Kidney (tissue), 14 donors: ENCODE results near the gene KCNQ1. TPM values are rescaled to one million over a fixed set of nuclear protein-coding genes. Genes with fewer than 3 reads are reported as not detected.
A peak's percentile ranks its signal among the peaks of the same experiment; 100 is the strongest.

ENCODE experiments used
- DNase-seq, 5 donors: peaks; one replicate each; pipeline ENCODE4 v3.0.0-alpha.2; 2013 to 2020
- FAIRE-seq: peaks from 2 replicates; lab custom pipeline; 2012; peaks lifted over from hg19 to GRCh38; lab: Jason Lieb, UNC
- H3K27ac ChIP-seq, 2 donors: one replicate each; pipeline ENCODE4 v1.7.0; 2013; ENCODE audit warnings: low read depth in 2 of 2, low read length in 2 of 2, inconsistent platforms in 1 of 2
- H3K27me3 ChIP-seq: one replicate; pipeline ENCODE4 v1.7.1; 2013; ENCODE audit warnings: low read length, inconsistent platforms; ENCODE audit not compliant: control insufficient read depth, insufficient read depth
- H3K36me3 ChIP-seq, 3 donors: one replicate each; pipeline versions ENCODE4 v1.7.0 to v1.7.1; 2013; ENCODE audit warnings: low read length in 3 of 3, control low read depth in 1 of 3, inconsistent platforms in 1 of 3; ENCODE audit not compliant: insufficient read depth in 3 of 3, control insufficient read depth in 2 of 3
- H3K4me1 ChIP-seq, 3 donors: one replicate each; pipeline versions ENCODE4 v1.7.0 to v1.7.1; 2013; ENCODE audit warnings: low read length in 3 of 3, inconsistent platforms in 1 of 3, low read depth in 1 of 3; ENCODE audit not compliant: control insufficient read depth in 2 of 3, insufficient read depth in 2 of 3
- H3K4me3 ChIP-seq, 3 donors: one replicate each; pipeline versions ENCODE4 v1.7.0 to v1.8.1; 2013; ENCODE audit warnings: low read length in 3 of 3, control low read depth in 1 of 3, inconsistent platforms in 1 of 3
- H3K9ac ChIP-seq, 3 donors: one replicate each; pipeline versions ENCODE4 v1.7.0 to v1.7.1; 2013; ENCODE audit warnings: low read length in 3 of 3, control low read depth in 1 of 3, inconsistent platforms in 1 of 3
- H3K9me3 ChIP-seq, 3 donors: one replicate each; pipeline versions ENCODE4 v1.7.0 to v1.7.1; 2013; ENCODE audit warnings: low read length in 3 of 3, control low read depth in 1 of 3, inconsistent platforms in 1 of 3; ENCODE audit not compliant: control insufficient read depth in 2 of 3, insufficient read depth in 1 of 3
- intact Hi-C: fragments of 100-400 bp; cut with DNase I; formaldehyde crosslinking; loops from one replicate; pipeline ENCODE4 v1.11.1; 2022
- polyA plus RNA-seq: library from polyadenylated mRNA; stranded (reverse); fragments of 350-450 nt; fragmentation: Illumina TruSeq; extraction: RNeasy Lipid Tissue Mini Kit (QIAGEN cat#74804); gene quantifications from one replicate; pipeline ENCODE4 v1.2.3, GENCODE V29; 2014; ENCODE audit warnings: low read depth, low replicate concordance; ENCODE audit not compliant: insufficient read depth
- total RNA-seq: library from RNA; stranded (reverse); fragmentation: NEBNext Ultra II Directional; extraction: Animal tissue kit (Norgen Biotek cat#: 25700); gene quantifications from one replicate; pipeline ENCODE4 v1.2.1, GENCODE V29; 2021
- TF ChIP-seq, protein P1 (sequence below): IDR thresholded peaks from 3 replicates; pipeline ENCODE4 v1.5.1; 2012; ENCODE audit warnings: mild to moderate bottlenecking, moderate library complexity, borderline replicate concordance; ENCODE audit not compliant: insufficient read depth; ENCODE audit errors: extremely low read depth
- donor health status: control.
- donor health status: control.
- donor health status: control.
- donor health status: control.
- donor health status: control.
- donor health status: DM: yes; HTN: yes; CAD: no.
- donor health status: Normal renal cell carcinoma (clear cell type).

The KCNQ1 gene
- total and polyA plus RNA-seq, 2 donors from 2014 or later: 45.5 to 49.4 TPM

DNA sequence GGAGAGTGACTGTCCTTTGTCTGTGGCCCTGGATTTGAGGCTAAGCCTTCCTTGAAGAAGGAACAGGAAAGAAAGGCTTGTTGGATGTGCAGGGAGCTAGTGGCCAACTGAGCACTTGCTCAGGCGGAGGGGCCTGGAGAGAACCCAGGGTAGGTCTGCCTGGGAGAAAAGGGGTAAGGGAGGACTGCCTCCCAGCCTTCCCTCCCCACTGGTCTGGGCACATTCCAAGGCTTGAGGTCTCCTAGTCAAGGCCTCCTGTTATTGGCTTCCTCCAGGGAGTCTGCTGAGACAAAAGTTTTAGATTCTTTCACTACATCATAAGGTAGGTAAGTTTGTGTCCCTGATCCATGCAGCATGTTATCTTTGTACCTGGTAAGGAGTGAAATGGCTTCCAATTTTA, 239.8 kb downstream of the KCNQ1 start:
- no peak overlapping the region for H3K27ac ChIP-seq
- no peak for FAIRE-seq
- no peak overlapping the region for H3K9ac ChIP-seq
- TF ChIP-seq, protein P1, sequence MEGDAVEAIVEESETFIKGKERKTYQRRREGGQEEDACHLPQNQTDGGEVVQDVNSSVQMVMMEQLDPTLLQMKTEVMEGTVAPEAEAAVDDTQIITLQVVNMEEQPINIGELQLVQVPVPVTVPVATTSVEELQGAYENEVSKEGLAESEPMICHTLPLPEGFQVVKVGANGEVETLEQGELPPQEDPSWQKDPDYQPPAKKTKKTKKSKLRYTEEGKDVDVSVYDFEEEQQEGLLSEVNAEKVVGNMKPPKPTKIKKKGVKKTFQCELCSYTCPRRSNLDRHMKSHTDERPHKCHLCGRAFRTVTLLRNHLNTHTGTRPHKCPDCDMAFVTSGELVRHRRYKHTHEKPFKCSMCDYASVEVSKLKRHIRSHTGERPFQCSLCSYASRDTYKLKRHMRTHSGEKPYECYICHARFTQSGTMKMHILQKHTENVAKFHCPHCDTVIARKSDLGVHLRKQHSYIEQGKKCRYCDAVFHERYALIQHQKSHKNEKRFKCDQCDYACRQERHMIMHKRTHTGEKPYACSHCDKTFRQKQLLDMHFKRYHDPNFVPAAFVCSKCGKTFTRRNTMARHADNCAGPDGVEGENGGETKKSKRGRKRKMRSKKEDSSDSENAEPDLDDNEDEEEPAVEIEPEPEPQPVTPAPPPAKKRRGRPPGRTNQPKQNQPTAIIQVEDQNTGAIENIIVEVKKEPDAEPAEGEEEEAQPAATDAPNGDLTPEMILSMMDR: no peak
- H3K27me3 ChIP-seq: no peaks in the 10 kb centered on the region
- no peak overlapping the region for H3K4me3 ChIP-seq
- H3K9me3 ChIP-seq: no peaks in the 10 kb centered on the region
- H3K4me1 ChIP-seq: peaks cover 0 to 25% (median 23%) of the 10 kb centered on the region in 3 donors
- peak in 2 of 5 donors; percentile 20 to 33 for DNase-seq
- peaks cover 0 to 5% (median 0%) of the 10 kb centered on the region in 3 donors for H3K36me3 ChIP-seq
- intact Hi-C loops: no loop called here

DNA sequence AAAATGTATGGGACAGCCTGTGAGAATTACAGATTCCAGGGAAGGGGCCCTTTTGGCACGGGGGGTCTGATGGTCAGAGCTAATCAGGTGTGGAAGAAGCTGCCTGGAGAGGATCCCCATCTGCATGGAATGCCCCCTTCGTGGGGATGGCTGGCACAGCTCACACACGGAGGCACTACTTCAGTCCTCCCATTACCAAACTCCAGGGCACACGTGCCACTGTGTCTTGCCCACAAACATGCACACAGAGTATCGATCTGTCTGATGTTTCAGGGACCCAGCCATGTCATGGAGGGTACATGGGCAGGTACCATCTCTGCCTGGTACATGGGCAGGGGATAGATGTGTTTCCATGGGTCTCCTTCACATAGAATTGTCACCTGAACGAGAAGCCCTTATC, 240.2 kb downstream of the KCNQ1 start:
- Histone ChIP-seq H3K9ac (no peak overlapping the region), H3K36me3 (peaks cover 0 to 5% (median 0%) of the 10 kb centered on the region in 3 donors), H3K27me3 (no peaks in the 10 kb centered on the region), H3K4me1 (peaks cover 0 to 29% (median 28%) of the 10 kb centered on the region in 3 donors), H3K27ac (no peak overlapping the region), H3K4me3 (no peak overlapping the region), H3K9me3 (no peaks in the 10 kb centered on the region)
- DNase-seq (peak in 2 of 5 donors; percentile 11 to 20), FAIRE-seq (no peak)
- TF ChIP-seq, protein P1: no peak
- intact Hi-C loops: no loop called here

DNA sequence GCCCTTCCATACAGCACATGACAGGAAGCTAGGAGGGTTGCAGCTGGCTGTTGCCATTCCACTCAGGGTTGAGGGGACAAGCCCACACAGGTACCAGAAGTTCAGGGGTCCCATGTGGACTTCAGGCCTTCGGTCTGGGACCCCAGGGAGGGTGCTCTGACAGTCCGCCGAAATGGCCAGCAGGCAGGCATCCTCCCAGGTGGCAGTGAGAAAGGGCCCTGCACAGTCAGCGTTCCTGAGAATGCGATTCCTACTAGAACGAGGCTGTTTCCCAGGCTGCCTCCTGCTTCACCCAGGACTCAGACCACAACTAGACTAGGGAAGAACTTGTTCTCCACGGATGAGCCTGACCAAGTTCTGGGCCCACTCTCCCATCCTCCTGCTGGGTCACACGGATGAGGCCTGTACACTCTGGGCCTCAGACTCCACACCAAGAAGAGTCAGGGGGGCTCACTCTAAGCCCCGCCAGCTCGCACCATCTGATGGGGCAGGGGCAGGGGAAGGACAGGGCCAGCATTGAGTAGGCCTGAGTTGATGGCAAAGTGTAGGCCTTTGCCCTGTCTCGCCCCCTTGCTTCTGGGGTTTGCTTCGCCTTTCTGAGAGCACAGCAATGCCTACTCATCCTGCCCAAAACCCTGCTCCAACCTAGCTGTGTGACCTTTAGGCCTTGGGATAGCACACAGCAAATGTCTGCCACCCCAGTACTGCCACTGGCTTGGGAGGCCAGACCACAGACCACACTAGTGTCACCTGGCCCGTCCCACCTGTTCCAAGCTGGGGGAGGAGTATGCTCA, 241.0 kb downstream of the KCNQ1 start:
- FAIRE-seq (no peak), DNase-seq (peak in 2 of 5 donors; percentile 29 to 45)
- Histone ChIP-seq H3K4me1 (peaks cover 0 to 36% (median 35%) of the 10 kb centered on the region in 3 donors), H3K27me3 (no peaks in the 10 kb centered on the region), H3K27ac (no peak overlapping the region), H3K36me3 (peaks cover 0 to 5% (median 0%) of the 10 kb centered on the region in 3 donors), H3K9ac (no peak overlapping the region), H3K4me3 (no peak overlapping the region), H3K9me3 (no peaks in the 10 kb centered on the region)
- intact Hi-C loops: no loop called here
- TF ChIP-seq, protein P1: no peak
